Liver (tissue), 9 donors: Measurements from ENCODE around the gene CAMK1D. TPM values are rescaled to one million over a fixed set of nuclear protein-coding genes. Genes with fewer than 3 reads are reported as not detected.

Experiments
- DNase-seq: peaks from one replicate; pipeline ENCODE4 v3.0.0-alpha.2; 2017; ENCODE audit warnings: low spot score
- H3K27ac ChIP-seq, 2 donors: one replicate each; pipeline ENCODE4 v1.7.0; 2013; ENCODE audit warnings: inconsistent platforms in 2 of 2, low read length in 2 of 2, control low read depth in 1 of 2, low read depth in 1 of 2, mild to moderate bottlenecking in 1 of 2
- H3K27me3 ChIP-seq, 4 donors: one replicate each; pipeline versions ENCODE4 v1.6.1 to v1.7.0; 2013; ENCODE audit warnings: low read length in 3 of 4, inconsistent platforms in 1 of 4, mild to moderate bottlenecking in 1 of 4, moderate library complexity in 1 of 4; ENCODE audit not compliant: control insufficient read depth in 4 of 4, insufficient read depth in 4 of 4
- H3K36me3 ChIP-seq, 4 donors: one replicate each; pipeline versions ENCODE4 v1.6.1 to v1.7.0; 2013; ENCODE audit warnings: low read length in 3 of 4, mild to moderate bottlenecking in 3 of 4, low read depth in 1 of 4, moderate library complexity in 1 of 4; ENCODE audit not compliant: control insufficient read depth in 4 of 4, insufficient read depth in 3 of 4
- H3K4me1 ChIP-seq, 4 donors: one replicate each; pipeline versions ENCODE4 v1.6.1 to v1.7.0; 2013; ENCODE audit warnings: low read length in 3 of 4, mild to moderate bottlenecking in 3 of 4, moderate library complexity in 1 of 4; ENCODE audit not compliant: control insufficient read depth in 4 of 4, insufficient read depth in 4 of 4
- H3K4me3 ChIP-seq, 3 donors: one replicate each; pipeline versions ENCODE4 v1.6.1 to v1.7.0; 2013; ENCODE audit warnings: low read length in 3 of 3, control low read depth in 1 of 3, low read depth in 1 of 3, mild to moderate bottlenecking in 1 of 3
- H3K9ac ChIP-seq, 2 donors: one replicate each; pipeline ENCODE4 v1.7.0; 2013; ENCODE audit warnings: low read length in 2 of 2, mild to moderate bottlenecking in 2 of 2, moderate library complexity in 2 of 2, control low read depth in 1 of 2, low read depth in 1 of 2
- H3K9me3 ChIP-seq, 4 donors: one replicate each; pipeline versions ENCODE4 v1.6.1 to v1.7.0; 2013; ENCODE audit warnings: low read length in 3 of 4; ENCODE audit not compliant: control insufficient read depth in 4 of 4
- EGR1 ChIP-seq, 2 donors: IDR thresholded peaks; 2 replicates each; pipeline ENCODE4 v1.6.1; 2016 to 2018; ENCODE audit warnings: antibody characterized with exemption in 2 of 2, low read depth in 2 of 2
- FOXA1 ChIP-seq: IDR thresholded peaks from 2 replicates; pipeline ENCODE4 v1.6.1; 2016; ENCODE audit warnings: antibody characterized with exemption
- FOXA2 ChIP-seq: IDR thresholded peaks from 2 replicates; pipeline ENCODE4 v1.6.1; 2016; ENCODE audit warnings: antibody characterized with exemption
- GABPA ChIP-seq, 2 donors: IDR thresholded peaks in 1 of 2; conservative IDR thresholded peaks in 1 of 2; 2 replicates each; pipeline ENCODE4 v1.6.1; 2016; ENCODE audit warnings: antibody characterized with exemption in 2 of 2, mild to moderate bottlenecking in 1 of 2, moderate library complexity in 1 of 2
- HNF4A ChIP-seq, 2 donors: conservative IDR thresholded peaks; 2 replicates each; pipeline ENCODE4 v1.6.1; 2016; ENCODE audit warnings: antibody characterized with exemption in 2 of 2, mild to moderate bottlenecking in 2 of 2
- HNF4G ChIP-seq: IDR thresholded peaks from 2 replicates; pipeline ENCODE4 v1.6.1; 2016; ENCODE audit warnings: antibody characterized with exemption
- JUND ChIP-seq, 2 donors: IDR thresholded peaks; 2 replicates each; pipeline ENCODE4 v1.6.1; 2016; ENCODE audit warnings: antibody characterized with exemption in 2 of 2
- MAX ChIP-seq: IDR thresholded peaks from 2 replicates; pipeline ENCODE4 v1.6.1; 2016; ENCODE audit warnings: antibody characterized with exemption
- RAD21 ChIP-seq, 2 donors: IDR thresholded peaks; 2 replicates each; pipeline ENCODE4 v1.6.1; 2016; ENCODE audit warnings: antibody characterized with exemption in 2 of 2, mild to moderate bottlenecking in 2 of 2
- RXRA ChIP-seq, 2 donors: IDR thresholded peaks; 2 replicates each; pipeline ENCODE4 v1.6.1; 2017 to 2018; ENCODE audit warnings: antibody characterized with exemption in 2 of 2, mild to moderate bottlenecking in 1 of 2
- SP1 ChIP-seq: IDR thresholded peaks from 2 replicates; pipeline ENCODE4 v1.6.1; 2018; ENCODE audit warnings: antibody characterized with exemption, mild to moderate bottlenecking
- TAF1 ChIP-seq: conservative IDR thresholded peaks from 2 replicates; pipeline ENCODE4 v1.6.1; 2016; ENCODE audit warnings: antibody characterized with exemption, mild to moderate bottlenecking
- YY1 ChIP-seq: IDR thresholded peaks from 2 replicates; pipeline ENCODE4 v1.6.1; 2016; ENCODE audit warnings: antibody characterized with exemption, mild to moderate bottlenecking
- ZBTB33 ChIP-seq: IDR thresholded peaks from 2 replicates; pipeline ENCODE4 v1.6.1; 2016; ENCODE audit warnings: antibody characterized with exemption
- WGBS: extraction: QIAGEN DNeasy Blood & Tissue Kit; methylation state at CpG from one replicate; pipeline ENCODE4 v1.1.7; 2013; 5-methylcytosine and 5-hydroxymethylcytosine counted together
- polyA plus RNA-seq, 2 donors: library from polyadenylated mRNA; stranded (reverse) in 1 of 2; unstranded in 1 of 2; fragments of 200-250 nt in 1 of 2; fragments of >200 nt in 1 of 2; fragmentation: Nextera tagmentation in 1 of 2; extraction: Ambion mirVana in 1 of 2; gene quantifications; one replicate each; pipeline versions ENCODE4 v1.2.1 to v1.2.3, GENCODE V29; 2013 to 2015
- total RNA-seq, 2 donors: library from RNA; depleted of rRNA; stranded (reverse); fragments of >200 nt; gene quantifications; one replicate each; pipeline ENCODE4 v1.2.3, GENCODE V29; 2014
- TF ChIP-seq, protein P1 (sequence below): IDR thresholded peaks from 2 replicates; pipeline ENCODE4 v1.6.1; 2016; ENCODE audit warnings: antibody characterized with exemption
- TF ChIP-seq, protein P2 (sequence below): fragments of 150-350 bp; IDR thresholded peaks from 2 replicates; pipeline ENCODE4 v1.5.1; 2017; ENCODE audit warnings: improper control_type of control experiment, low read depth, low read length; ENCODE audit not compliant: missing input control
- TF ChIP-seq, protein P3 (sequence below): IDR thresholded peaks from 2 replicates; pipeline ENCODE4 v1.6.1; 2016; ENCODE audit warnings: antibody characterized with exemption, mild to moderate bottlenecking
- donor health status: healthy.
- donor health status: healthy.
- donor health status: healthy.
- donor health status: healthy.
- donor health status: healthy.

The CAMK1D gene
- total and polyA plus RNA-seq, 4 donors = 2.7 to 10.1 (median 4.2) TPM

DNA sequence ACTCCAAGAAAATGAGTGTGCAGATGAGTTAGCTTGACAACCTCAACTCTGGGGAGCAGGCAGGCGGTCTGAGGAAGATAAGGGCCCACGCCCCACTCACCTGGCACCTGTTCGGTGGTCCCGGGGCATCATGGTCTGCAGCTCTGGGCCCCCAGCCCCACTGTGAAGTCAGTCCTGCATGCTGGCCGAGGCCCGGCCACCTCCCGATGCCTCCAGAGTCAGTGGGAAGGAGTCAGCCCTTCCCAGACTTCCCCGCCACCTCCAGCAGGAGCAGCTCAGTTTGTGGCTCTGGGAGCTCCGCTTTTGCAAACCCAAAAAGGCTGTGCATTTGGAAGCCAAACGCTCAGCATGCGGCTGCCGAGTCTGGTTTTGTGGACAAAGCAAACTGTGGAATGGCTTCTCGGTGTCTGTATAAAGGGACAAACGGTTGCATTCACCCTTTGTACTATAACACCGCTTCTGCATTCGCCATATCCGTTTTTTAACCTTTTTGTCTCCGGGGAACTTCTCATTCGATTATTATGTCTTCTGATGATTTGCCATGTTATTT is 484.8 kb downstream of the CAMK1D start:
- H3K27ac ChIP-seq = no peak overlapping the region
- no peaks in the 10 kb centered on the region for H3K27me3 ChIP-seq
- 79% methylated on average over 19 of the region's 19 CpGs for WGBS
- DNase-seq = no peak
- H3K4me3 ChIP-seq = no peak overlapping the region
- no peaks in the 10 kb centered on the region for H3K9me3 ChIP-seq
- no peaks in the 10 kb centered on the region for H3K4me1 ChIP-seq
- H3K36me3 ChIP-seq = peaks cover 0 to 3% (median 2%) of the 10 kb centered on the region in 4 donors
- TF ChIP-seq, protein P1, sequence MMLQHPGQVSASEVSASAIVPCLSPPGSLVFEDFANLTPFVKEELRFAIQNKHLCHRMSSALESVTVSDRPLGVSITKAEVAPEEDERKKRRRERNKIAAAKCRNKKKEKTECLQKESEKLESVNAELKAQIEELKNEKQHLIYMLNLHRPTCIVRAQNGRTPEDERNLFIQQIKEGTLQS = no peak
- no peak for TF ChIP-seq MAX
- TF ChIP-seq ZBTB33 = no peak
- TF ChIP-seq, protein P2, sequence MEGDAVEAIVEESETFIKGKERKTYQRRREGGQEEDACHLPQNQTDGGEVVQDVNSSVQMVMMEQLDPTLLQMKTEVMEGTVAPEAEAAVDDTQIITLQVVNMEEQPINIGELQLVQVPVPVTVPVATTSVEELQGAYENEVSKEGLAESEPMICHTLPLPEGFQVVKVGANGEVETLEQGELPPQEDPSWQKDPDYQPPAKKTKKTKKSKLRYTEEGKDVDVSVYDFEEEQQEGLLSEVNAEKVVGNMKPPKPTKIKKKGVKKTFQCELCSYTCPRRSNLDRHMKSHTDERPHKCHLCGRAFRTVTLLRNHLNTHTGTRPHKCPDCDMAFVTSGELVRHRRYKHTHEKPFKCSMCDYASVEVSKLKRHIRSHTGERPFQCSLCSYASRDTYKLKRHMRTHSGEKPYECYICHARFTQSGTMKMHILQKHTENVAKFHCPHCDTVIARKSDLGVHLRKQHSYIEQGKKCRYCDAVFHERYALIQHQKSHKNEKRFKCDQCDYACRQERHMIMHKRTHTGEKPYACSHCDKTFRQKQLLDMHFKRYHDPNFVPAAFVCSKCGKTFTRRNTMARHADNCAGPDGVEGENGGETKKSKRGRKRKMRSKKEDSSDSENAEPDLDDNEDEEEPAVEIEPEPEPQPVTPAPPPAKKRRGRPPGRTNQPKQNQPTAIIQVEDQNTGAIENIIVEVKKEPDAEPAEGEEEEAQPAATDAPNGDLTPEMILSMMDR = no peak
- TF ChIP-seq FOXA1 = no peak
- no peak for TF ChIP-seq YY1
- no peak for TF ChIP-seq EGR1 (IDR thresholded peaks at IDR 0.05; ENCODE audit: low read depth in 2 of 2)
- TF ChIP-seq TAF1 = no peak
- no peak for TF ChIP-seq HNF4A (conservative IDR thresholded peaks at IDR 0.05)
- H3K9ac ChIP-seq = no peak overlapping the region

GRCh38 chr10:12834721-12835120 is 485.4 kb downstream of the CAMK1D start:
- DNase-seq = no peak
- Histone ChIP-seq H3K27me3 (no peaks in the 10 kb centered on the region), H3K9me3 (no peaks in the 10 kb centered on the region), H3K36me3 (peaks cover 0 to 3% (median 2%) of the 10 kb centered on the region in 4 donors), H3K4me1 (no peaks in the 10 kb centered on the region), H3K9ac (no peak overlapping the region), H3K27ac (no peak overlapping the region), H3K4me3 (no peak overlapping the region)
- TF ChIP-seq SP1 = no peak
- TF ChIP-seq, protein P1 = no peak
- no peak for TF ChIP-seq JUND (IDR thresholded peaks at IDR 0.05)
- TF ChIP-seq EGR1 (IDR thresholded peaks at IDR 0.05; ENCODE audit: low read depth in 2 of 2) = no peak
- TF ChIP-seq FOXA2 = no peak
- no peak for TF ChIP-seq HNF4G
- no peak for TF ChIP-seq RAD21 (IDR thresholded peaks at IDR 0.05)
- TF ChIP-seq, protein P3, sequence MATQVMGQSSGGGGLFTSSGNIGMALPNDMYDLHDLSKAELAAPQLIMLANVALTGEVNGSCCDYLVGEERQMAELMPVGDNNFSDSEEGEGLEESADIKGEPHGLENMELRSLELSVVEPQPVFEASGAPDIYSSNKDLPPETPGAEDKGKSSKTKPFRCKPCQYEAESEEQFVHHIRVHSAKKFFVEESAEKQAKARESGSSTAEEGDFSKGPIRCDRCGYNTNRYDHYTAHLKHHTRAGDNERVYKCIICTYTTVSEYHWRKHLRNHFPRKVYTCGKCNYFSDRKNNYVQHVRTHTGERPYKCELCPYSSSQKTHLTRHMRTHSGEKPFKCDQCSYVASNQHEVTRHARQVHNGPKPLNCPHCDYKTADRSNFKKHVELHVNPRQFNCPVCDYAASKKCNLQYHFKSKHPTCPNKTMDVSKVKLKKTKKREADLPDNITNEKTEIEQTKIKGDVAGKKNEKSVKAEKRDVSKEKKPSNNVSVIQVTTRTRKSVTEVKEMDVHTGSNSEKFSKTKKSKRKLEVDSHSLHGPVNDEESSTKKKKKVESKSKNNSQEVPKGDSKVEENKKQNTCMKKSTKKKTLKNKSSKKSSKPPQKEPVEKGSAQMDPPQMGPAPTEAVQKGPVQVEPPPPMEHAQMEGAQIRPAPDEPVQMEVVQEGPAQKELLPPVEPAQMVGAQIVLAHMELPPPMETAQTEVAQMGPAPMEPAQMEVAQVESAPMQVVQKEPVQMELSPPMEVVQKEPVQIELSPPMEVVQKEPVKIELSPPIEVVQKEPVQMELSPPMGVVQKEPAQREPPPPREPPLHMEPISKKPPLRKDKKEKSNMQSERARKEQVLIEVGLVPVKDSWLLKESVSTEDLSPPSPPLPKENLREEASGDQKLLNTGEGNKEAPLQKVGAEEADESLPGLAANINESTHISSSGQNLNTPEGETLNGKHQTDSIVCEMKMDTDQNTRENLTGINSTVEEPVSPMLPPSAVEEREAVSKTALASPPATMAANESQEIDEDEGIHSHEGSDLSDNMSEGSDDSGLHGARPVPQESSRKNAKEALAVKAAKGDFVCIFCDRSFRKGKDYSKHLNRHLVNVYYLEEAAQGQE = no peak
- TF ChIP-seq, protein P2 = no peak
- no peak for TF ChIP-seq GABPA (IDR thresholded peaks at IDR 0.05 in 1 of 2, conservative IDR thresholded peaks at IDR 0.05 in 1 of 2)
- no peak for TF ChIP-seq MAX
- TF ChIP-seq HNF4A (conservative IDR thresholded peaks at IDR 0.05) = no peak
- TF ChIP-seq RXRA (IDR thresholded peaks at IDR 0.05) = no peak
- TF ChIP-seq YY1 = no peak
- 79% methylated on average over 10 of the region's 10 CpGs for WGBS
